ENCODE results near the gene LRRC38. TPM values are rescaled to one million over a fixed set of nuclear protein-coding genes. Genes with fewer than 3 reads are reported as not detected.

Gene LRRC38
- total and polyA plus RNA-seq, 9 donors = 0.10 to 0.44 (median 0.27) TPM; not detected in 6

DNA sequence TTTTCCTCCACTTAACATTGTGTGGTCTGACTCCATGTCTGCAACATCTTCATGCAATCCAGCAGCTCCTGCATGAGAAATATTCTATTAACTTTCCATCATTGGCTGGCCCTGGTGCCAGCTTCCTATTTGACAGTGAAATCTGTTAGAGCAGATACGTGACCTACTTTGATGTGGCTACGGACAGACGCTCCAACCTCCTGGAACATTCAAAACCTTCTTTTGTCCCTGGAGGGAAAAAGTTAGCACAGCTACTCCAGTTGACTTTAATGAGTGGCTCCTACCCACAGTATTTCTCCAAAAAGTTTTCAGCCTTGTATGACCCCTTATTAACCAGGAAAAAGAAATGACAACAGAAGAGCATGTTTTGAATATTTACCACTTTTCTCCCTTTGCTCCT, 81.6 kb downstream of the LRRC38 start:
- TF ChIP-seq EP300 (IDR thresholded peaks at IDR 0.05) (no peak), POLR2A (IDR thresholded peaks at IDR 0.05) (no peak)
- TF ChIP-seq, protein P1, sequence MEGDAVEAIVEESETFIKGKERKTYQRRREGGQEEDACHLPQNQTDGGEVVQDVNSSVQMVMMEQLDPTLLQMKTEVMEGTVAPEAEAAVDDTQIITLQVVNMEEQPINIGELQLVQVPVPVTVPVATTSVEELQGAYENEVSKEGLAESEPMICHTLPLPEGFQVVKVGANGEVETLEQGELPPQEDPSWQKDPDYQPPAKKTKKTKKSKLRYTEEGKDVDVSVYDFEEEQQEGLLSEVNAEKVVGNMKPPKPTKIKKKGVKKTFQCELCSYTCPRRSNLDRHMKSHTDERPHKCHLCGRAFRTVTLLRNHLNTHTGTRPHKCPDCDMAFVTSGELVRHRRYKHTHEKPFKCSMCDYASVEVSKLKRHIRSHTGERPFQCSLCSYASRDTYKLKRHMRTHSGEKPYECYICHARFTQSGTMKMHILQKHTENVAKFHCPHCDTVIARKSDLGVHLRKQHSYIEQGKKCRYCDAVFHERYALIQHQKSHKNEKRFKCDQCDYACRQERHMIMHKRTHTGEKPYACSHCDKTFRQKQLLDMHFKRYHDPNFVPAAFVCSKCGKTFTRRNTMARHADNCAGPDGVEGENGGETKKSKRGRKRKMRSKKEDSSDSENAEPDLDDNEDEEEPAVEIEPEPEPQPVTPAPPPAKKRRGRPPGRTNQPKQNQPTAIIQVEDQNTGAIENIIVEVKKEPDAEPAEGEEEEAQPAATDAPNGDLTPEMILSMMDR (IDR thresholded peaks at IDR 0.05) = no peak
- no peaks in the 10 kb centered on the region for H3K4me1 ChIP-seq (ENCODE audit: insufficient read depth)
- H3K36me3 ChIP-seq = no peaks in the 10 kb centered on the region

GRCh38 chr1:13430495-13430894, 83.3 kb downstream of the LRRC38 start:
- DNase-seq = no peak
- H3K36me3 ChIP-seq = no peaks in the 10 kb centered on the region
- H3K4me3 ChIP-seq = no peak overlapping the region
- no peaks in the 10 kb centered on the region for H3K9me3 ChIP-seq
- H3K27me3 ChIP-seq = no peaks in the 10 kb centered on the region
- no peak for TF ChIP-seq EP300 (IDR thresholded peaks at IDR 0.05)
- TF ChIP-seq, protein P1 (IDR thresholded peaks at IDR 0.05) = no peak
- no peak for TF ChIP-seq POLR2A (IDR thresholded peaks at IDR 0.05)
- intact Hi-C loops (cut with DNase I) = no loop called here
- H3K4me1 ChIP-seq (ENCODE audit: insufficient read depth) = no peaks in the 10 kb centered on the region
- no peak overlapping the region for H3K27ac ChIP-seq
- 93 to 98% (median 97%) methylated on average over 11 to 13 of the region's 13 CpGs for WGBS, 3 donors

More for the DNA sequence above, 81.6 kb downstream of the LRRC38 start:
- WGBS, 3 donors = 11 to 28% (median 21%) methylated on average over 3 of the region's 3 CpGs
- intact Hi-C loops (cut with DNase I) = no loop called here
- H3K27ac ChIP-seq = no peak overlapping the region
- no peaks in the 10 kb centered on the region for H3K27me3 ChIP-seq
- no peak for DNase-seq
- H3K4me3 ChIP-seq = no peak overlapping the region
- no peaks in the 10 kb centered on the region for H3K9me3 ChIP-seq

Other genes with a start within 250 kb of the LRRC38 start
- not detected for gene PRAMEF8, start 228.9 kb downstream of the LRRC38 start, total RNA-seq
- gene PRAMEF8, start 228.9 kb downstream of the LRRC38 start, polyA plus RNA-seq = not detected
- gene PRAMEF33, start 210.5 kb downstream of the LRRC38 start, total RNA-seq = not detected
- gene PRAMEF33, start 210.5 kb downstream of the LRRC38 start, polyA plus RNA-seq = not detected
- not detected for gene PRAMEF15, start 198.4 kb downstream of the LRRC38 start, total RNA-seq
- not detected for gene PRAMEF15, start 198.4 kb downstream of the LRRC38 start, polyA plus RNA-seq
- not detected for gene PRAMEF14, start 166.9 kb downstream of the LRRC38 start, total RNA-seq
- not detected for gene PRAMEF14, start 166.9 kb downstream of the LRRC38 start, polyA plus RNA-seq
- not detected for gene PRAMEF19, start 142.1 kb downstream of the LRRC38 start, total RNA-seq
- not detected for gene PRAMEF19, start 142.1 kb downstream of the LRRC38 start, polyA plus RNA-seq
- not detected for gene PRAMEF17, start 124.4 kb downstream of the LRRC38 start, total RNA-seq
- gene PRAMEF17, start 124.4 kb downstream of the LRRC38 start, polyA plus RNA-seq = not detected
- gene PRAMEF20, start 103.6 kb downstream of the LRRC38 start, total RNA-seq = not detected
- gene PRAMEF20, start 103.6 kb downstream of the LRRC38 start, polyA plus RNA-seq = not detected
- 10 to 100 TPM; 17.6 to 65.4 (median 41.4) TPM for gene PDPN, start 69.8 kb upstream of the LRRC38 start, total RNA-seq
- gene PDPN, start 69.8 kb upstream of the LRRC38 start, polyA plus RNA-seq = 10 to 100 TPM; 32.0 to 59.0 TPM
- gene PRDM2, start 186.2 kb upstream of the LRRC38 start, total RNA-seq = 10 to 100 TPM; 32.3 to 81.9 (median 72.4) TPM
- gene PRDM2, start 186.2 kb upstream of the LRRC38 start, polyA plus RNA-seq = 10 to 100 TPM; 30.0 to 41.4 TPM

Measured in ovary (tissue), 9 donors.